ENCODE results near the gene ATP6AP1.

ATP6AP1 gene

DNA sequence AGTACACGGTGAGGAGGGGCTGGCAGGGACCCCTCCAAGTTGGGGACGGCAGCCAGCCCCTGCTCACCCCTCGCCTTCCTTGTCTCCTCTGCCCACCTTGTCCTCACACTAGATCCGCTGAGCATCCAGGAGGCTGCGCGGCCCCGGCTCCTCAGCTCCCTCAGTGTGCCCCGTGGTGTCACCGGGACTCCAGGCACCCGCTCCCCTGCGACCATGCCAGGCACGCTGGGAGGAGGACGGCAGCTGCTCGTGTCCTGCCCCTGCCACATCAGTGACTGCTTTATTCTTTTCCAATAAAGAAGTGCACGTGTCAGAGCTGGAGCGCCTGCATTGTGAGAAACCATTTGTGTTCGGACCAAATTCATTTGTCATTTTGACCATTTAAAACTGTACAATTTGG is 21.8 kb downstream of the ATP6AP1 start:
- no peak for DNase-seq

DNA sequence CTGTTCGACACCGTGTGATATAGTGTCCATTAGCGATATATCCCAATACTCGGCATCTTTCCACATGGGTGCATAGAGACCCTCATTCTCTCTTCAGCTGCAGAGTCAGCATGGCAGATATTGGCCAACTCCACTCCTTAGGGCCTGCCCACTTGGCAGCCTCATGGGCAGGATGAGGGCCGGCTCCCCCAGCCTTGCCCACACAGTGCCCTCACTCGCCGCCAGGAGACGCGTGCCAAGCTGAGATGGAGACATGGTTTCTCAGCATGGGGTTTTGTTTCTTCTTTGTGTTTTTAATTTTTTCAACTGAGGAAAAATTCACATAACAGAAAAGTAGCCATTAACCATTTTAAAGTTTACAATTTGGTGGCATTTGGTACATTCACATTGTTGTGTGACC is 24.3 kb downstream of the ATP6AP1 start:
- DNase-seq: no peak

DNA sequence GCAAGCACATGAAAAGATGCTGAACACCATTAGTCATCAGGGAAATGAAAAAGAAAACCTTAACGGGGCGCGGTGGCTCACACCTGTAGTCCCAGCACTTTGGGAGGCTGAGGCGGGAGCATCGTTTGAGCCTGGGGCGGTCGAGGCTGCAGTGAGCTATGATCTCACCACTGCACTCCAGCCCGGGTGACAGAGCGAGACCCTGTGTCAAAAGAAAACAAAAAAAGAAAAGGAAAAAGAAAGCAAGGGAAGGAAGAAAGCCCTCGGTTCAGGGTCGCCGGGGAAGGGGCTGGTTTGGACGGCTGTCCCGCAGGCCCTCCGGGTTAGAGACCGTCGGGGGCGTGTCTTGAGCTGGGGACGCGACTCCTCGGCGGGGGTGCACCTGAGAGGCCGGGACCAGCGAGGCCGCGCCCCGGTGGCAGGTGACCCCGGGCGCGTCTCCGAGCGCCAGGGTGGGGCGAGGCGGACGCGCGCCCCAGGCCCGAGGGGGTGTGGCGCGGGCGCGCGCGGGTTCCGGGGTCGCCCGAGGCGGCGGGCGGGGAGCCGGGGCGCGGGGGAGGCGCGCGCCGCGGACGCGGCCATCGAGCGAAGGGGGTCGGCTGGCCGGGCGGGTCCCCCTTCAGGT is 29.1 kb downstream of the ATP6AP1 start:
- DNase-seq: peak; percentile 76

DNA sequence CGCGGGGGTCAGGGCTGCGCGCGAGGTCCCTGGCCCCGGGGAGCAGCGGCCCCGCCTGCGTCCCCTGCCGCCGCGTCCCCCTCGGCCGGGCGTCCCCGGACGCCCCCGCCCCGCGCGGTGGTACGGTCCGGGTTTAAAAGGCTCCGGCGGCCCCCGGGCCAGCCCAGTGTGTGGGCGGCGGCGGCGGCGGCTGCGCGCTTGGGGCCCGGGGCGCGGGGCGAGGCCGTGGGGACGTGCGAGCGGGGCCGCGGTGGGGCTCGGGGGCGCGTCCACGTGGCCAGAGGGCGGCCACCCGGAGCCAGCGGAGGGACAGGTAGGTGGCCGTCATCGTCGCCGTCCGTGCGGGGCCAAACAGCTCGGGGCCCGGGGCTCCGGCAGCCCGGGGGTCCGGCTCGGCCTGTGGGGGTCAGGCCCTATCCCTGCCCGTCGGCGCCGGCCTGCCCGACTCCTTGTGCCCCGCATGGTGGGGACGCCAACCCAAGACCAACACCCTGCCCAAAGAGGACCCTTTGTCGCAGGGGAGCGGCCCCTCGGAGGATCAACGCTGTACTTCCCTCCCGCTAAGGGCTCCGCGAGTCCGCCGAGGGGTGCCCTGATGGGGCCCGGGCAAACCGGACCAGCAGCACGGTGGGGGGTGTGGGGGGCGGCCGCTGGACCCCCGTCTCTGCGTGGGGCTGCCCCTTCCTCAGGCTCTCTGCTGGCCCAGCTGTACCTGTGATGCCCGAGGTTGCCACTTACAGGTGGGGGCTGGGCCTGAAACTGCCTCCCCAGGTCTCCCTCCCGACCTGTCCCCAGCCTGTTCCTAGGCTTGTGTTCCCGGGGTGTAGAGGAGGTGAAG is 29.9 kb downstream of the ATP6AP1 start, which contains the start of gene PLXNA3:
PLXNA3 (plus strand) TSS at position 166 of the 838 bp plus-strand sequence. CDS start 1,903 bp downstream, outside the sequence.
- DNase-seq: peak; percentile 35

DNA sequence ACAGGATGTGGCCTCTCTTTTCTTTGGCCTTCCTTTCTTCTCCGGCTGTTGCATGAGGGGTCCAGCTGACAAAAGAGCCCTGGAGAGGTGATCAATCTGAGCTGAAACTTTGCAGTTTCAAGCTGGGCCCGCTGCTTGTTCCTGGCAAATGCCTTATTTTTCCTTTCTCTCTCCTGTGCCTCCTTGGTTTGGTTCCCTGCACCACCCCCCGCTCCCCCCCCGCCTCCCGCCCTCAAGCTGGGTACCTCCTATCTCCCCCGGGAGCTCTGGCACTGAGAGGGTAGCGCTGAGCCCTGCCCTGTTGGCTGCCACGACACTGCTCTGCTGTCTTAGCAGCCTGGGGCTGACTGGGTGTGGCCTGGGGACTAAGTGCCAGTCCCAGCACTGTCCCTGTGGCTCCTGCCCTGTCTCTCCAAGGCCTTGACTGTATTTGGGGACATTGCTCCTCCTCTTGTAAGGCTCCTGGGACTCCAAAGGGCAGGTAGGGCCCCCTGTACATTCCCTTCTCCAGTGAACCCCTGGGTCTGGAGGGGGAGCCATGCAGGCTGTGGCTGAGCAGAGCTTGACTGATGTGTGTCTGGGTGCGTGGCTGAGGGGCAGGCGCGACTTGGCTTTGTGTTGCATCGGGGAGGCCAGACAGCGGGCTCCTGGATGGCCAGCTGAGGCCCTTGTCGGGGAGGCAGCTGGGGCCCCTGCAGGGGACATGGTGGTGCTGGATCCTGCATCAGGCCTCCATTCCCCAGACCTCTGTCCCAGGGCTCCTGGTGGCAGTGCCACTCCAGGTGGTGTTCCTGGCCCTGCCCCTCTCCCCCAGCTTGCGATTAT is 30.7 kb downstream of the ATP6AP1 start:
- peak; percentile 78 for DNase-seq

DNA sequence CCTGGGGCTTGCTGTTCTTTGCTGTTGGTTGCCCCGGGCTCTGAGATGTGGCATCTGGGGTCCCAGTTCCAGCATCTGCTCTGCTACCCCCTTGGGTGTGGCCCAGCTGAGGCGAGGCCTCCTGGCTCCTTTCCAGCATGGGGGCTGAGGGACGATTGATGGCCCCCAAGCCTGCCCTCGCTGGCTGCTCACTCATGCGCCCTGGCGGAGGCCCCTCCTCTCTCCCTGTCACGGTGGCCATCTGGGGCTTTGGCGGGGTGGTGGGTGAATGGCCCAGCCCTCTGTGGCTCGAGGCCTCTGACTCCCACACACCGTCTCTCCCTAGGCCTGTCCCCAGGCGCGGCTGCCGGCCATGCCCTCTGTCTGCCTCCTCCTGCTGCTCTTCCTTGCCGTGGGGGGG is 31.4 kb downstream of the ATP6AP1 start:
- no peak for DNase-seq

DNA sequence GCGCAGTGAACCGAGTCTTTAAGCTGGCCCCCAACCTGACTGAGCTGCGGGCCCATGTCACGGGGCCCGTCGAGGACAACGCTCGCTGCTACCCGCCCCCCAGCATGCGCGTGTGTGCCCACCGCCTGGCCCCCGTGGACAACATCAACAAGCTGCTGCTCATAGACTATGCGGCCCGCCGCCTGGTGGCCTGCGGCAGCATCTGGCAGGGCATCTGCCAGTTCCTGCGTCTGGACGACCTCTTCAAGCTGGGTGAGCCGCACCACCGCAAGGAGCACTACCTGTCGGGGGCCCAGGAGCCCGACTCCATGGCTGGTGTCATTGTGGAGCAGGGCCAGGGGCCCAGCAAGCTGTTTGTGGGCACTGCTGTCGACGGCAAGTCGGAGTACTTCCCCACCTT is 31.8 kb downstream of the ATP6AP1 start:
- no peak for DNase-seq

DNA sequence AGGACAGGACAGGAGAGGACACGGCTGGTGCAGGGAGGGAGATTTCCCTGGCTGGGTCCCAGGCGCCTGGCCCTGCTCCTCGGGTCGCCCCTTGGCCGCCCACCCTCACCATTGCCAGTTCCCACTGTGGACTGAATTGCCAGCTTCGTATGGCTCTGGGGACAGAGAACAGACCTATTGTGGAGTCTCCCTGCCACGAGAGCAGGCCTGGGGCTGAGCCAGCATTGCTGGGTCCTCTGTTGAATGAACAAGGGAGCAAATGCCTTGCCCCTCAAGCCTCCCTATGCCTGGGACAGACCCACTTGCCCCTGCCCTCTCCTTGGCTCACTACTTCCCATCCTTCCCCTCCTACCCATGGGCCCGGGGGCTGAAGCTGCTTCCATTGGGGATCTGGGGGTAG is 33.9 kb downstream of the ATP6AP1 start:
- DNase-seq: no peak

DNA sequence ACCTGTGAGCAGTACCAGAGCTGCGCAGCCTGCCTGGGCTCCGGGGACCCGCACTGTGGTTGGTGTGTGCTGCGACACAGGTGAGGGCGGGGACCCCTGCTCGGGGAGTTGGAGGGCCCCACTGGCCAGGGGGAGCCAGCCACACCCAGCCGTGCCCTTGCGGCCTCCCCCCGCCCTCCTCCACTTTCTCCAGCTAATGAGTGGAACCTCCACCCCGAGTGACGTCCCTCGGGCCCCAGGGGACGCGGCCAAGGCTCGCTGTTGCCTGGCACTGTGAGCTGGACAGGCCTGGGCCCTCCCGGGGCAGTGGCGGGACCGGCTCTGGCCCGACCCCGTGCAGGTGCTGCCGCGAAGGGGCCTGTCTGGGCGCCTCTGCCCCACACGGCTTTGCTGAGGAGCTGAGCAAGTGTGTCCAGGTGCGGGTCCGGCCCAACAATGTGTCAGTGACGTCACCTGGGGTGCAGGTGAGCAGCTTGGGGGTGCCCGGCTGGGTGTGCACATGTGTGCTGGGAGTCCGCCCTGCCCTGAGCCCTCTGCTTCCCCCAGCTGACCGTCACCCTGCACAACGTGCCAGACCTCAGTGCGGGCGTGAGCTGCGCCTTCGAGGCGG is 35.2 kb downstream of the ATP6AP1 start:
- DNase-seq: no peak

DNA sequence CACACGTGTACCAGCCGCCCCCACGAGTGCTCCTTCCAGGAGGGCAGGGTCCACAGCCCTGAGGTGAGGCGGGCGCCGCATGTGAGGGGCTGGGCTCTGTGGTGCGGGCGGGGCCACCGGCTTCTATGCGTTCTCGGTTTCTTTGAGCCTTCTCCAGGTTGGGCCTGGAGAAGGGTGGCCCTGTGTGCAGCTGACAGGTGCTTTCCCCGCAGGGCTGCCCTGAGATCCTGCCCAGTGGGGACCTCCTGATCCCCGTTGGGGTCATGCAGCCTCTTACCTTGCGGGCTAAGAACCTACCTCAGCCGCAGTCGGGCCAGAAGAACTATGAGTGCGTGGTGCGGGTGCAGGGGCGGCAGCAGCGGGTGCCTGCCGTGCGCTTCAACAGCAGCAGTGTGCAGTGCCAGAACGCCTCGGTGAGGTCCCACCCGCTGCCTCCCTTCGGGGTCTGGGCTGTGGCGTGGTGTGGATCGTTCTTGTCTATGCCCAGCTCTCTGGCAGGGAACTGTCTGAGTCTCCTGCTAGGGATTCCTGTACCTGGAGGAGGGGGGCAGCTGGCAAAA is 36.4 kb downstream of the ATP6AP1 start:
- DNase-seq: no peak

DNA sequence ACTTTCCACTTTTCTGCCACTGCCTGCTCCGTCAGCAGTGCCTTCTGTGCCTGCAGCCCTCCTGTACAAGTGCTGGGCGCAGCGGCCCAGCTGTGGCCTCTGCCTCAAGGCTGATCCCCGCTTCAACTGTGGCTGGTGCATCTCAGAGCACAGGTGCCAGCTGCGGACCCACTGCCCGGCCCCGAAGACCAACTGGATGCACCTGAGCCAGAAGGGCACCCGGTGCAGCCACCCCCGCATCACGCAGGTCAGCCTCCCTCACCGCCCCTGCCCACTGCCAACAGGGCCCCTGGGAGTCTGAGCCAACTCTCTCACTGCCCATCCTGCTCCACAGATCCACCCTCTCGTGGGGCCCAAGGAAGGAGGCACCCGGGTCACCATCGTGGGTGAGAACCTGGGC is 37.1 kb downstream of the ATP6AP1 start:
- DNase-seq: no peak

DNA sequence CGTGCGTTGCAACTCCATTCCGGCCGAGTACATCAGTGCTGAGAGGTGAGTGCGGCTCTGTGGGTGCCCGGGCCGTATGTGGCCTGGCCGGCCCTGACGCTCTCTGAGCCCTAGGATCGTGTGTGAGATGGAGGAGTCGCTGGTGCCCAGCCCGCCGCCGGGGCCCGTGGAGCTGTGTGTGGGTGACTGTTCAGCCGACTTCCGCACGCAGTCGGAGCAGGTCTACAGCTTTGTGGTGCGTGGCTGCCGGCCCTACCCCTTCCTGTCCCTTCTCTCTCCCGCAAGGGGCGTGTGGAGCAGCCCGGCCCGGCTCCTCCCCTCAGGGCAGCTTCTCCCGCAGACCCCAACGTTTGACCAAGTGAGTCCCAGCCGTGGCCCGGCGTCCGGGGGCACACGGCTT is 37.6 kb downstream of the ATP6AP1 start:
- DNase-seq: no peak

DNA sequence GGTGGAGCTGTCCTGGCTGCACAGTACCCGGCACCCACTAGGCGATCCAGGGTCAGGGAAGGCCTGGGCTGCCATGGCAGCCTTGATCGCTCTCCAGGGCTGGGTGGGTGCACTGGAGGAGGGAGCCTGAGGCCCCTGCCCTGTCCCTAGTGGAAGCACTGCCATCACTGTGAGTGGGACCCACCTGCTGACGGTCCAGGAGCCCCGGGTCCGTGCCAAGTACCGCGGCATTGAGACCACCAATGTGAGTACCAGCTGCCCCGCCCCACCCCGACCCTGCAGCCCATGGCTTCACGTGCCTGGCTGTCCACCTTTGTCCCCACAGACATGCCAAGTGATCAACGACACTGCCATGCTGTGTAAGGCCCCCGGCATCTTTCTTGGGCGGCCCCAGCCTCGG is 38.4 kb downstream of the ATP6AP1 start:
- DNase-seq: no peak

DNA sequence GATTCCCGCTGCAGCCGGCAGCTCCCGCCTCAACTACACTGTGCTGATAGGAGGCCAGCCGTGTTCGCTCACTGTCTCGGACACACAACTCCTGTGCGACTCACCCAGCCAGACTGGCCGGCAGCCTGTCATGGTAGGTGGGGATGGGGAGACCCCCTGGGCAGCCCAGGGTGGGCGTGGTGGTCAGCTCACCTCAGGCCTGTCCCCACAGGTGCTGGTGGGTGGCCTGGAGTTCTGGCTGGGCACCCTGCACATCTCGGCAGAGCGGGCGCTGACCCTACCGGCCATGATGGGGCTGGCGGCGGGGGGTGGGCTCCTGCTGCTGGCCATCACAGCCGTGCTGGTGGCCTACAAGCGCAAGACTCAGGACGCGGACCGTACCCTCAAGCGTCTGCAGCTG is 39.1 kb downstream of the ATP6AP1 start:
- DNase-seq: no peak

DNA sequence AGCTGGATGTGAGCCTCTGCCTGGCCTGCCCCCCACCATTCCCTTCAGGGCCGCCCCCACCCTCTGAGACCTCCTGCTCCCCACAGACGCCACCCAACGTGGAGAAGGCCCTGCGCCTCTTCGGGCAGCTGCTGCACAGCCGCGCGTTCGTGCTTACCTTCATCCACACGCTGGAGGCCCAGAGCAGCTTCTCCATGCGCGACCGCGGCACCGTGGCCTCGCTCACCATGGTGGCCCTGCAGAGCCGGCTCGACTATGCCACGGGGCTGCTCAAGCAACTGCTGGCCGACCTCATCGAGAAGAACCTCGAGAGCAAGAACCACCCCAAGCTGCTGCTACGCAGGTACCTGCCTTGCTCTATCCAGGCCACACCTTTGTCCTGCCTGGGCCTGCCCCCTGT is 39.7 kb downstream of the ATP6AP1 start:
- no peak for DNase-seq

DNA sequence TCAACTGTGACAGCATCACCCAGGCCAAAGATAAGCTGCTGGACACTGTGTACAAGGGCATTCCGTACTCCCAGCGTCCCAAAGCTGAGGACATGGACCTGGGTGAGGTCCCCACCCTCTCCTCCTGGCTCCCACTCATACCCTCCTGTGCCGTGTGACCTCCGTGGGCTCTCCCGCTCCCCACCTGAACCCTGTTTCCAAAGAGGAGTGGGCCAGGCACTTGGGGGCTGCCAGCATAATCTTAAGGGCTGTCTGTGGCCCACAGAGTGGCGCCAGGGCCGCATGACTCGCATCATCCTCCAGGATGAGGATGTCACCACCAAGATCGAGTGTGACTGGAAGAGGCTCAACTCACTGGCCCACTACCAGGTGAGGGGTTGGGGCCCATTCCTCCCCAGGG is 40.6 kb downstream of the ATP6AP1 start:
- no peak for DNase-seq

DNA sequence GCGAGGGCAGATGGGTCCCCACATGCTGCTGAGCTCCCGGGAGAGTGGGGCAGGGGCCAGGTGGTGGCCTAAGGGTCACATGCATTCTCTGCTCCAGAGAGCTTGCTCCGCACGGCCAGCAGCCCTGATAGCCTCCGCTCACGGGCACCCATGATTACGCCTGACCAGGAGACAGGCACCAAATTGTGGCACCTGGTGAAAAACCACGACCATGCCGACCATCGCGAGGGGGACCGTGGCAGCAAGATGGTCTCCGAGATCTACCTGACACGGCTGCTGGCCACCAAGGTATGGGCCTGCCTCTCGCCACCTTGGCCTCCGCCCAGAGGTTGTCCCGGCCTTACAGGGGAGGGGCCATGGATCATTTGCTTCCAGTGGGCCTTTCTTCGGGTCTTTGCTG is 41.4 kb downstream of the ATP6AP1 start:
- DNase-seq: no peak

DNA sequence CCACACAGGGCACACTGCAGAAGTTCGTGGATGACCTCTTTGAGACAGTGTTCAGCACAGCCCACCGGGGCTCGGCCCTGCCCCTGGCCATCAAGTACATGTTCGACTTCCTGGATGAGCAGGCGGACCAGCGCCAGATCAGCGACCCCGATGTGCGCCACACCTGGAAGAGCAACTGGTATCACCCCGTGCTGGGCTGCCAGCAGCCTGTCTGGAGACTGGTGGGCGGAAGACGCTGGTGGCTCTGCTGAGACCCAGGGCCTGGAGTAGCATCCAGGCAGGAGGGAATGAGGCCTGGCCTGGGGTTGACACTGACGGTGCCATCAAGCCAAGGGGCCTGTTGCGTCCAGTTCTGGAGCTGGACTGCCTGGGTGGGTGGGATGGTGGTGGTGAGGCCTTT is 42.0 kb downstream of the ATP6AP1 start:
- DNase-seq: no peak

DNA sequence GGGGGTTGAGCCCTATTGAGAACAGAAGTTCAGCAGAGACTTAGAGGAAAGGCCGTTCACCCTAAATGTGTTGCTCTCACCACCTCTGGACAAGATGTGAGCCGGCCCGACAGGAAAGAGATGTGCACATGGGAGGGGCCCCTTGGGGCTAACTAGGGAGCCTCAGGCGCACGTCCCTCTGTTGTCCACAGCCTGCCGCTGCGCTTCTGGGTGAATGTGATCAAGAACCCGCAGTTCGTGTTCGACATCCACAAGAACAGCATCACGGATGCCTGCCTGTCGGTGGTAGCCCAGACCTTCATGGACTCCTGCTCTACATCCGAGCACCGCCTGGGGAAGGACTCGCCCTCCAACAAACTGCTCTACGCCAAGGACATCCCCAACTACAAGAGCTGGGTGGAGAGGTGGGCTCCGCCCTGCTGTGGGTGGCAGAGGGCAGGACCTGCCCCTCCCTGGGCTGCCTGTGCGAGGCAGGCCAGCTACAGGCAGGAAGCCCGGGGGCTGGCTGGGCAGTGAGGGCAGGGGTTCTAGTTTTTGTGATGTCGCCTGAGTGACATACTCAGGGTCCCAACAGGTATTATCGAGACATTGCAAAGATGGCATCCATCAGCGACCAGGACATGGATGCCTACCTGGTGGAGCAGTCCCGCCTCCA is 42.6 kb downstream of the ATP6AP1 start:
- DNase-seq: no peak

DNA sequence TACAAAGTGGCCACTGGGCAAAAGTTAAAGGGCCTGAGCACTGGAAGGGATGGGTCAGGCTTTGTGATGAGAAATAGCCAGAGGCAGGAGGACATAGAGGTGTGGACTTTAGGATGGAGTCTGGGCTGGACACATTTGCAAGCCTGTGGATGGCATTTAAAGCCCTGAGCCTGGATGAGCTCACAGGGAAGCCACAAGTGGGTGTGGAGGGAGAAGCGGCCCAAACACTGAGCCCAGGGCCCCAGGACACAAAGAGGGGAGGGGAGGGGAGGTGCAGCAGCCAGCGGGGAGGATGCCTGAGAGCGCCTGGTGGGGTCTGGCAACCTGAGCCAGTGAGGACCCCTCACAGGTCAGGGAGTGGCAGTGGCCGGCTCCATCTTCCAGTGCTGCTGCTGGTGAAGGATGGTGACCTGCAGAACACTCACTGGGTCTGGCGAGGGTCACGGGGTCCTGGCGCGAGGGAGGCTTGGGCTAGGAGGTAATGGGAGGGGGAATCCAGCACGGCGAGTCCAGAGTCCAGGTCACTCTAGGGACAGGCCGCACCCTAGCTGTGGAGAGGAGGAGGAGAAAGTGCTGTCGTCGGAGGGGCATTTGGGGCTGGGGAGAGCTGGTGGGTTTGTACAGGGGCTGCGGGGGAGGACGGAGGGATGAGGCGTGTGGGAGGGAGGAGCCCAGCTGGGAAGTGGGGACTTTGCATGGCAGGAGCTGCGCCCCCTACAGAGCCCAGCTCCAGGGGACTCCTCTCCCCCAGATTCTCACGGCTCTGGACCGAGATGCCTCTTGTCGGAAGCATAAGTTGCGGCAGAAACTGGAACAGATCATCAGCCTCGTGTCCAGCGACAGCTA is 43.6 kb downstream of the ATP6AP1 start:
- DNase-seq: no peak
